Karpas-422 (cell line): ENCODE data around the gene SLC27A4. TPM values are rescaled to one million over a fixed set of nuclear protein-coding genes. Genes with fewer than 3 reads are reported as not detected.
A peak's percentile ranks its signal among the peaks of the same experiment; 100 is the strongest.

ENCODE experiments used
- DNase-seq: peaks from one replicate; pipeline ENCODE4 v3.0.0-alpha.2; 2015
- H2AFZ ChIP-seq: fragments of 200-600 bp; sonication (generic); 2 replicates; pipeline ENCODE4 v1.6.1; 2014; ENCODE audit warnings: antibody characterized with exemption, low read length, mixed read lengths
- H3K27ac ChIP-seq: fragments of 200-600 bp; sonication (generic); 2 replicates; pipeline ENCODE4 v1.5.1; 2014; ENCODE audit warnings: mild to moderate bottlenecking, low read length, moderate library complexity
- H3K27me3 ChIP-seq: fragments of 200-600 bp; sonication (generic); 2 replicates; pipeline ENCODE4 v1.6.1; 2014; ENCODE audit warnings: low read length, mixed read lengths
- H3K36me3 ChIP-seq: fragments of 200-600 bp; sonication (generic); 2 replicates; pipeline ENCODE4 v1.6.1; 2014; ENCODE audit warnings: low read length, mixed read lengths; ENCODE audit not compliant: insufficient read depth
- H3K4me1 ChIP-seq: fragments of 200-600 bp; sonication (generic); 2 replicates; pipeline ENCODE4 v1.6.1; 2014; ENCODE audit warnings: mild to moderate bottlenecking, low read length, mixed read lengths
- H3K4me2 ChIP-seq: fragments of 200-600 bp; sonication (generic); 2 replicates; pipeline ENCODE4 v1.6.1; 2014; ENCODE audit warnings: low read length, low read depth, mild to moderate bottlenecking; ENCODE audit not compliant: poor library complexity, severe bottlenecking
- H3K4me3 ChIP-seq: fragments of 200-600 bp; sonication (generic); 2 replicates; pipeline ENCODE4 v1.5.1; 2014; ENCODE audit warnings: mild to moderate bottlenecking, antibody characterized with exemption, low read length, mixed read lengths
- H3K79me2 ChIP-seq: fragments of 200-600 bp; sonication (generic); 2 replicates; pipeline ENCODE4 v1.6.1; 2014; ENCODE audit warnings: mild to moderate bottlenecking, low read length, mixed read lengths
- H3K9ac ChIP-seq: fragments of 200-600 bp; sonication (generic); 2 replicates; pipeline ENCODE4 v1.6.0; 2014; ENCODE audit warnings: low read length
- H3K9me2 ChIP-seq: fragments of 200-600 bp; sonication (generic), shearing (Covaris generic); replicated peaks from 2 replicates; pipeline ENCODE4 v1.6.0; 2014; ENCODE audit warnings: mild to moderate bottlenecking, low read length, moderate library complexity; ENCODE audit not compliant: insufficient read depth
- H3K9me3 ChIP-seq: fragments of 300-700, 200-600 bp; sonication (generic); 2 replicates; pipeline ENCODE4 v1.6.1; 2014; ENCODE audit warnings: low read length, mixed read lengths
- H4K20me1 ChIP-seq: fragments of 200-600 bp; sonication (generic); 2 replicates; pipeline ENCODE4 v1.6.1; 2014; ENCODE audit warnings: mild to moderate bottlenecking, antibody characterized with exemption, low read length, low read depth; ENCODE audit not compliant: insufficient read depth
- total RNA-seq: library from RNA; depleted of rRNA; stranded (reverse); fragments of >200 nt; shearing (Covaris generic); gene quantifications from 2 replicates; pipeline ENCODE4 v1.2.3, GENCODE V29; 2014; ENCODE audit warnings: low replicate concordance

SLC27A4 gene
- total RNA-seq, 1 experiment from 2014 or later = 18.5 TPM

GRCh38 chr9:128344931-128345605, 4.7 kb downstream of the SLC27A4 start:
- no peak overlapping the region for H3K4me3 ChIP-seq
- H3K9me2 ChIP-seq = no peaks in the 10 kb centered on the region
- no peak overlapping the region for H3K9ac ChIP-seq
- peaks cover 6% of the 10 kb centered on the region for H3K79me2 ChIP-seq
- H3K27ac ChIP-seq = no peak overlapping the region
- H3K27me3 ChIP-seq = no peaks in the 10 kb centered on the region
- H3K4me1 ChIP-seq = peaks cover 10% of the 10 kb centered on the region
- H3K4me2 ChIP-seq = no peak overlapping the region
- peaks cover 5% of the 10 kb centered on the region; the same call in 1 of the 2 replicates for H3K36me3 ChIP-seq
- H3K9me3 ChIP-seq = no peaks in the 10 kb centered on the region
- no peak for DNase-seq
- H4K20me1 ChIP-seq = no peaks in the 10 kb centered on the region
- no peak overlapping the region for H2AFZ ChIP-seq

GRCh38 chr9:128349125-128349524, 8.8 kb downstream of the SLC27A4 start:
- Histone ChIP-seq H4K20me1 (no peaks in the 10 kb centered on the region), H3K27ac (no peak overlapping the region), H3K27me3 (no peaks in the 10 kb centered on the region), H2AFZ (no peak overlapping the region), H3K36me3 (0 out of 2 replicates have a peak, but pooled peaks cover 2% of the 10 kb centered on the region), H3K9me2 (no peaks in the 10 kb centered on the region), H3K4me1 (no peaks in the 10 kb centered on the region), H3K4me2 (no peak overlapping the region), H3K9me3 (no peaks in the 10 kb centered on the region), H3K4me3 (no peak overlapping the region), H3K79me2 (no peaks in the 10 kb centered on the region), H3K9ac (no peak overlapping the region)
- DNase-seq = no peak

GRCh38 chr9:128349772-128350171, 9.4 kb downstream of the SLC27A4 start:
- H2AFZ ChIP-seq = no peak overlapping the region
- H3K79me2 ChIP-seq = no peaks in the 10 kb centered on the region
- no peak overlapping the region for H3K4me3 ChIP-seq
- H3K4me1 ChIP-seq = no peaks in the 10 kb centered on the region
- no peaks in the 10 kb centered on the region for H3K9me2 ChIP-seq
- no peaks in the 10 kb centered on the region for H3K9me3 ChIP-seq
- no peak overlapping the region for H3K9ac ChIP-seq
- H4K20me1 ChIP-seq = no peaks in the 10 kb centered on the region
- H3K27me3 ChIP-seq = no peaks in the 10 kb centered on the region
- no peak overlapping the region for H3K27ac ChIP-seq
- H3K36me3 ChIP-seq = 0 out of 2 replicates have a peak, but pooled peaks cover 2% of the 10 kb centered on the region
- no peak for DNase-seq
- no peak overlapping the region for H3K4me2 ChIP-seq

GRCh38 chr9:128355451-128355850, 15.1 kb downstream of the SLC27A4 start:
- H3K9ac ChIP-seq = no peak overlapping the region

GRCh38 chr9:128358090-128358489, 17.8 kb downstream of the SLC27A4 start:
- no peak for DNase-seq
- no peaks in the 10 kb centered on the region for H3K79me2 ChIP-seq
- H3K27ac ChIP-seq = no peak overlapping the region
- H3K4me2 ChIP-seq = no peak overlapping the region
- H3K27me3 ChIP-seq = no peaks in the 10 kb centered on the region
- H3K4me3 ChIP-seq = no peak overlapping the region
- H3K9me2 ChIP-seq = no peaks in the 10 kb centered on the region
- no peaks in the 10 kb centered on the region for H3K36me3 ChIP-seq
- no peak overlapping the region for H3K9ac ChIP-seq
- H2AFZ ChIP-seq = no peak overlapping the region
- peaks cover 8% of the 10 kb centered on the region; the same call in 1 of the 2 replicates for H3K4me1 ChIP-seq
- no peaks in the 10 kb centered on the region for H3K9me3 ChIP-seq
- no peaks in the 10 kb centered on the region for H4K20me1 ChIP-seq

More at GRCh38 chr9:128355451-128355850, 15.1 kb downstream of the SLC27A4 start:
- Histone ChIP-seq H3K9me2 (no peaks in the 10 kb centered on the region), H2AFZ (no peak overlapping the region), H3K4me3 (no peak overlapping the region), H3K79me2 (no peaks in the 10 kb centered on the region), H3K27ac (no peak overlapping the region), H3K4me2 (no peak overlapping the region), H3K36me3 (no peaks in the 10 kb centered on the region), H3K4me1 (no peaks in the 10 kb centered on the region), H3K27me3 (no peaks in the 10 kb centered on the region), H3K9me3 (no peaks in the 10 kb centered on the region), H4K20me1 (no peaks in the 10 kb centered on the region)
- no peak for DNase-seq

- no peak overlapping the region for H2AFZ ChIP-seq
- no peaks in the 10 kb centered on the region for H3K27me3 ChIP-seq
- no peaks in the 10 kb centered on the region for H3K9me3 ChIP-seq
- H3K4me2 ChIP-seq = no peak overlapping the region
- no peak overlapping the region for H3K27ac ChIP-seq
- no peak for DNase-seq
- H3K9me2 ChIP-seq = no peaks in the 10 kb centered on the region
- peaks cover 8% of the 10 kb centered on the region; the same call in 1 of the 2 replicates for H3K4me1 ChIP-seq
- H3K79me2 ChIP-seq = no peaks in the 10 kb centered on the region
- no peak overlapping the region for H3K4me3 ChIP-seq
- no peaks in the 10 kb centered on the region for H4K20me1 ChIP-seq
- H3K36me3 ChIP-seq = no peaks in the 10 kb centered on the region
- H3K9ac ChIP-seq = no peak overlapping the region
Measured at GRCh38 chr9:128358861-128359260, 18.5 kb downstream of the SLC27A4 start.

GRCh38 chr9:128360826-128361225, 20.5 kb downstream of the SLC27A4 start:
- H3K9ac ChIP-seq = no peak overlapping the region
- no peak overlapping the region for H3K4me2 ChIP-seq
- peaks cover 19% of the 10 kb centered on the region for H3K4me1 ChIP-seq
- no peaks in the 10 kb centered on the region for H3K9me3 ChIP-seq
- no peaks in the 10 kb centered on the region for H3K79me2 ChIP-seq
- no peak overlapping the region for H3K4me3 ChIP-seq
- no peaks in the 10 kb centered on the region for H3K9me2 ChIP-seq
- no peak for DNase-seq
- no peaks in the 10 kb centered on the region for H4K20me1 ChIP-seq
- H3K27me3 ChIP-seq = no peaks in the 10 kb centered on the region
- H3K27ac ChIP-seq = no peak overlapping the region
- no peaks in the 10 kb centered on the region for H3K36me3 ChIP-seq
- H2AFZ ChIP-seq = no peak overlapping the region

- Histone ChIP-seq H3K9me3 (no peaks in the 10 kb centered on the region), H3K36me3 (no peaks in the 10 kb centered on the region), H3K4me1 (peaks cover 19% of the 10 kb centered on the region), H3K27me3 (no peaks in the 10 kb centered on the region), H3K4me3 (no peak overlapping the region), H3K4me2 (peak overlapping the region; percentile 56), H2AFZ (peak overlapping the region; percentile 61; the same call in 1 of the 2 replicates), H4K20me1 (no peaks in the 10 kb centered on the region), H3K79me2 (no peaks in the 10 kb centered on the region), H3K9ac (peak overlapping the region; percentile 34; the same call in 1 of the 2 replicates), H3K9me2 (no peaks in the 10 kb centered on the region), H3K27ac (no peak overlapping the region)
- DNase-seq = no peak
Measured at GRCh38 chr9:128361296-128361985, 21.1 kb downstream of the SLC27A4 start.
